UCSD-AML1 (cell line): Measurements from ENCODE around the gene DNAJC3.
"Not testable (repeated sequence)": the region's sequence is repeated elsewhere in the genome, so short reads cannot be mapped to it uniquely, and the experiment has no call there.

ENCODE experiments used
- DNase-seq: peaks from one replicate; lab custom pipeline; 2025; ENCODE audit not compliant: unreplicated experiment; lab: John Stamatoyannopoulos, UW

The DNAJC3 gene

DNA sequence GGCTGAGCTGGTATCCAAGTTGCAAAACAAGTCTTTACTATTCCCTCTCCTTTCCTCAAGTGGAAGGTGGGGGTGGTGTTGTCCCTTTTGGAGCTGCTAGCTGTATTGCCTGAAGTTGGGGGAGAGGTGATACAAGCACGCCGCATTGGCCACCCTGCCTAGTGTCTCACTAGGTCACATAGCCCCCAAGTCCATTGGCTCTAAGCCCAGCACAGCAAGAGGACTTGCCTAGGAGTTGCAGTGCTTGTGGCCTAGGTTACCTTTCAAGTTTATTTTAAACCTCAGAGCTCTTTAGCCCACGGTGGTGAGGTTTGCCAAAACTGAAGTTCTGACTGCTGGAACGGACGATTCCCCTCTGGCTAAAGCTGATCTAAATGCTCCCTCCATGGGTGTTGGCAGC lies 5.3 kb upstream of the DNAJC3 start:
- DNase-seq = no peak

DNA sequence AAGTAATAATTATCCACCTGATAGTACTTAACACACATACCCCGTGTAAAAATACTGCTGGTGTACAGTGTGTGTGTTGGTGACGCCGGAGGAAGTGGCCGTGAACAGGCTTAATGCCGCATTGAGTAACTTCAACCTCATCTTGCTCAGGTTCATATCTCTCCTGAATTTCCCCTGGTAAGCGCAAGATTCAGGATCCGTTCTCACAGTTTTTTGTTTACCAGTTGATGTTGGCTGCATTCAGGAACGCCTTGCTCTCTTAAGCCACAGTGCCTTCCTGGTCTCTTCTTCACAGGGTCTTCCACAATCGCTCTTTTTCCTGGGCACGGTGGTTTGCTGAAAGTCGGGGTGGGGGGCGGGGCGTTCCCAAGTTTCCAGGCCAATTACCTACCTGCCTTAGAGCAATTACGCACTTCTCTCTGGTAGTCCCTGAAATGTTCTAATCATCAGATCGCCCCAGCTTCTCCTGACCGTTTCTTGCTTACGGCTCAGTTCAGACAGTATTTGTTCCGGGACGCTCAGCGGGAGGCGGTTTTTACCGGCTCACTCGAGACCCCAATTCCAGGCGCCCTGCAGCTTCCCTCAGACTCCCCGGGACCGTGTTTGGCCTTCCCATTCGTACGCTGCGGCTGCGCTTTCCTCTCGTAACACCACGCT lies 706 bp upstream of the DNAJC3 start:
- peak; percentile 58 for DNase-seq

DNA sequence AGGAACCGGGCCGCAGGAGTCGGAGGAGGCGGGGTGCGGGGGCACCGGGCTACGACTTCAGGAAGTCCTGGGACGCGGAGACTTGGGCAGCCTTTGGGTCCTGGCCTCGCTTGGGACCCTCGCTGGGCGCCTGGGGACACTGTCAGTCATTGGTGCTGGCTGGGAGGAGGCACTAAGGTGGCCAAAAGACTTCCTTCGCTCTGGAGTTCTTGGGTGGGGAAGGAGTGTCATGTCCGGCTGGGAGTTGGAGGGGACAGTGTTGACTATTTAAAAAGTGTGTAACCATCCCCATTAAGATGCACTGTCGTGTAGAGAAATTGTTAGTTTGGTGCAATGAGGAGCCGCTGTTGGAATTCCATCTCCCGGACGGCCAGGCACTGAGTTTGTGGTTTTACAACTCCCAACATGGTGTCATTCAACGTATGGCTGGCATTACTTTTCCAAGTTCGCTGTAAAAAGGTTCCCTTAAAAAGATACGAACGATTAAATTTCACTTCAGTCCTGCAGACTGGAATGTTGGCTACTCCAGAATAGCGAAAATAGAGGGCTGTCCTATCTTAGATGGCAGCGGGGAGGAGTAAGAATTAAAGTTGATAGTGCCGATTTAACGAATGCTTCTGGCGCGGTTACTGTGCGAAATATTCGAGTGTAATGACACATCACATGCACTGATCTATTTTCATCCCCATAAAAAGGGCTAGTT lies 776 bp downstream of the DNAJC3 start:
- no peak for DNase-seq

DNA sequence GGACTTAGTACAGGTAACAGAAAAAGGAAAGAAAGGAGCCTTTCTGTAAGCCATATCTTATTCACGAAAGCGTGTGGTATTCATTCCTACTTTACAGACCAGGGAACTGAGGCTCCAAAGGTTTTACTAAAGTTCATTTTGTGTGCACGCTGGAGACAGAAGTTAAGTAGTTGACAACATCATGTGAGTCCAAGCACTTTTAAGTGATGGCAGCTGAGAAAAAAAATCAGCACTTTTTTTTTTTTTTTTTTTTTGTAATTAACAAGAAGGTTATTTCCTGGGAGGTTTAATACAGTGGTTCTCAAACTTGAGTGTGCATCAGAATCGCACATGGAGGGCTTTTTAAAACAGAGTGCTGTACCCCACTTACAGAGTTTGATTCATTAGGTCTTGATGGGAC lies 2.0 kb downstream of the DNAJC3 start:
- no peak for DNase-seq

DNA sequence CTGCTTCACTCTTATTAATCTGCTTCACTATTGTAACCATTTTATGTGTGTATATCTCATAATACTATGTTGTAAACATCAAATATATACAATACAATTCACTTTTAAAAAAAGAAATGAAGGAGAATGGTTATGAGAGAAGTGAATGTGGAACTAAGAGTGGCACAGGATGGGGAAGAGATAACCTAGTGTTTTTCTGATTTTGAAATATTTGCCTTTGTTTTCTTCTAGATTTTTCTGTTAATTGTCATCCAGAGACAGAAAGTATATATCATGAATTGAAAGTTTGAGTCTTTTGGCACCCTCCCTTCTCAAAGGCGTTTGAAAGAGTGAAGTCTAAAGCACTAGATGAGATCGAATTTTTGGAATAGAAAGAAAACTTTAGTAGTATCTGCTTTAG lies 2.8 kb downstream of the DNAJC3 start:
- DNase-seq = no peak

DNA sequence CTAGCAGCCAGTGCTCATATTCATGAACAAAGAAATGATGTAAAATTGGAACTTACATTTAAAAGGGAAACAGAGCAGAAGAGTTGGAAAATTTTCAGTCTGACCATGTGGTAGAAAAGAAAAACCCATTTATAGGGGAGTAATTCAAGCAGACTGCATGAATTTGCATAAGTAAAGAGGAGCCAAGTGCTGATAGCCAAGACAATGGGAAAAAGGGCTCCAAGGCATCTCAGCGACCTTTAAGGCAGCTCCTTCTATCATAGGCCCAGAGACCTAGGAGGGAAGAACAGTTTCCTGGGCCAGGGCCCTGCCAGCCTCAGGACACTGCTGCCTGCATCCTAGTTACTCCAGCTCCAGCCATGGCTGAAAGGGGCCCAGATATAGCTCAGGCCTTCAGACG lies 7.5 kb downstream of the DNAJC3 start:
- DNase-seq = no peak

DNA sequence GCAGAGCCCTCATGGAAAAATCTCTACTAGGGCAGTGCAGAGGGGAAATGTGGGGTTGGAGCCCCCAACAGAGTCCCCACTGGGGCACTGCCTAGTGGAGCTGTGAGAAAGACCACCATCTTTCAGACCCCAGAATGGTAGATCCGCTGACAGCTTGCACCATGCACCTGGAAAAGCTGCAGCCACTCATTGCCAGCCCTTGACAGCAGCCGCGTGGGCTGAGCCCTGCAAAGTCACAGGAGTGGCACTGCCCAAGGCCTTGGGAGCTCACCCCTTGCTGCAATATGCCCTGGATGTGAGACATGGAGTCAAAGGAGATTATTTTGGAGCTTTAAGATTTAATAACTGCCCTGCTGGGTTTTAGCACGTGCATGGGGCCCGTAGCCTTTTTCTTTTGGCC lies 8.0 kb downstream of the DNAJC3 start:
- not testable (repeated sequence) for DNase-seq

DNA sequence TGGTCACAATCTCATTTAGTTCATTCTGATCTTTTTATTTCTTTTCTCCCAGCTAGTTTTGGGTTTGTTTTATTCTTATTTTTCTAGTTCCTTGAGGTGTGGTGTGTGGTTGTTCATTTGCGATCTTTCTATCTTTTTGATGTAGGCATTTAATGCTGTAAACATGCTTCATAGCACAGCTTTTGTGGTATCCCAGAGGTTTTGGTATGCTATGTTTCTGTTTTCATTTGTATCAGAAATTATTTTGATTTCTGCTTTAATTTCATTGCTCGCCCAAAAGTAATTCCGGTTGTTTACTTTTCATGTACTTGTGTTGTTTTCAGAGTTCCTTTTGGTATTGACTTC lies 12.6 kb downstream of the DNAJC3 start:
- no peak for DNase-seq

DNA sequence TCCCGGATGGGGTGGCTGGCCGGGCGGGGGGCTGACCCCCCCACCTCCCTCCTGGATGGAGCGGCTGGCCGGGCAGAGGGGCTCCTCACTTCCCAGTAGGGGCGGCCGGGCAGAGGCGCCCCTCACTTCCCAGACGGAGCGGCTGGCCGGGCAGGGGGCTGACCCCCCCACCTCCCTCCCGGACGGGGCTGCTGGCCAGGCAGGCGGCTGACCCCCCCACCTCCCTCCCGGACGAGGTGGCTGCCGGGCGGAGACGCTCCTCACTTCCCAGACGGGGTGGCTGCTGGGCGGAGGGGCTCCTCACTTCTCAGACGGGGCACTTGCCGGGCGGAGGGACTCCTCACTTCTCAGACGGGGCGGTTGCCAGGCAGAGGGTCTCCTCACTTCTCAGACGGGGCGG lies 14.0 kb downstream of the DNAJC3 start:
- not testable (repeated sequence) for DNase-seq

DNA sequence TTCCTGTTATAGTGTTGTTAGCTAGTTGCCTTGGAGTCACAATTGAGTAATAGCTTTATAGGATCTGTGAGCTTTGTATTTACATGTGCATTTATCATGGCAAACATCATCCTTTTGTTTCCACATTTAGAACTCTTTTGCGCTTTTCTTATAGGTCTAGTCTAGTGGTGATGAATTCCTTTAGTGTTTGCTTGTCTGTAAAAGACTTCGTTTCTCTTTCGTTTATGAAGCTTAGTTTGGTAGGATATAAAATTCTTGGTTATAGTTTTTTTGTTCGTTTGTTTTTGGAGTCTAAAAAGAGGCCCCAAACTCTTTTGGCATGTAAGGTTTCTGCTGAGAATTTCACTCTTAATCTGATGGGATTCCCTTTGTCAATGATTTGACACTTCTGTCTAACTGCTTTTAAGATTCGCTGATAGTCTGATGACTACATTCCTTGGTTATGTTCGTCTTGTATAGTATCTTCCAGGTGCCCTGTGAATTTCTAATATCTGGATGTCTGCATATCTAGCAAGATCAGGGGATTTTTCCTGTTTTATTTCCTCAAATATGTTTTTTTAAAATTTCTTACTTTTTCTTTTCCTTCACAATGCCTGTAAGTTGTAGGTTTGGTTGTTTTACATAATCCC lies 20.2 kb downstream of the DNAJC3 start:
- no peak for DNase-seq

DNA sequence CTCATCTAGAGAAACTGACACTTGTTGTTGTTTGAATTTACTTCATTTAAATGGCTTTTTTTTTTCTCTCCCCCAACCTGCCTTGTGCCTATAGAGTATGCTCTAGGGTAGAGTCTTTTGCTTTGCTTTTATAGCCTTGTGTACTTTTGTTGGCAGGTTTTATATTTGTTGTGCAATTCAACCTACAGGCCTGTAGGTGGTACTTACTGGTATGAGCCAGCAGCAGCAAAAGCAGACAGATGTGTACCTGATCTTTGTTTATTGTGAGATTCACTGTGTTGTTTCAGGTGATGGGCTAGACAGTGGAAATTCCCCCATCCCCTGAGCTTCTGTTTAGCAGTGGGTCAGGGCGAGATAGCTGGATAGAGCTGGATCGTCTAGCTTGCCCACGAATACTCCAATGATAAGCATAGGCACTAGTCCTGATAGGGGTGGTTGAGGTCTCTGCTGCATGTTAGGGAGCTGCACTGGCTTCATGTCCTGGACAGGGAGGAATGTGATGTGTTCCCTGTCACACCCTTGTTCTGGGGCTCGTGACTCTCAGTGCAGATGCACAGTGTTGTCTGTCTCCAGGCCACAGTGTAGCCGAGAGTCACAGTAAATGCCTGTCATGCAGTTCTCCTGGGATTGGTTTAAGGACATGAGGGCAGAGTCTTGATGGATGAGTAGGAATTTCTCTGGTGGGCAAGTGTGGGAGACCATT lies 21.3 kb downstream of the DNAJC3 start:
- no peak for DNase-seq

DNA sequence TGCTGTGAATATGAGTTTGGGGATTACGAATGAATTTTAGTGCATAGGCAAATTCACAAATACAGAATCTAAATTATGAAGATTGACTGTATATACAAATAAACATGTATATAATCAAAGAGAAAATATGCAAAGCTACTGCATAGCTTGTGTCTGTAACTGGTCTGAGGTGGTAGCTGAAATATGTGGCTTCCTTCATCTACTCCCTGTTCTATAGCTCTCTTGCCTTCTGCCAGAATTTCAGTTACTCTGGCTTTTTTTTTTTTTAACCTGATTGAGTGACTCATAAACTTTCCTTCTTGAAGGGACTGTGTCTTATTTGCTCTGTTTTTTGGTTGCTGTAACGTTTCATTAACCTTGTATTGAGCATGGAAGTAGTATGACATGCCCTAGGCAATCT lies 26.6 kb downstream of the DNAJC3 start:
- no peak for DNase-seq

DNA sequence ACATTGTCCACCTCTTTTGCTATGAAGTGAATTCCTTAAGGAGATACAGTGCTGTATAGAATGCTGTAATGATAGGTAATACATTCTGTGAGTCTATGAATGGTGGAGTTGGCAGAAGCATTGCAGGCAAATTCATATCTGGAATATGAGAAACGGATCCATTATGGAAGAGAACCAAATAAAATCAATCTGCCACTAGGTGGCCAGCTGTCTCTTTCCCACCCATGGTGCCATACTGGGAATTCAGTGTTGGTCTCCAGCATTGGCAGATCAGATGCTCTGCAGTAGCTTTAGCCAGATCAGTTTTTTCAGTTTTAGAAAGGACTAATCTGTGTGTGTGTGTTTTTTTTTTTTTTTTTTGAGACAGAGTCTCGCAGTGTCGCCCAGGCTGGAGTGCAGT lies 27.6 kb downstream of the DNAJC3 start:
- DNase-seq = no peak

DNA sequence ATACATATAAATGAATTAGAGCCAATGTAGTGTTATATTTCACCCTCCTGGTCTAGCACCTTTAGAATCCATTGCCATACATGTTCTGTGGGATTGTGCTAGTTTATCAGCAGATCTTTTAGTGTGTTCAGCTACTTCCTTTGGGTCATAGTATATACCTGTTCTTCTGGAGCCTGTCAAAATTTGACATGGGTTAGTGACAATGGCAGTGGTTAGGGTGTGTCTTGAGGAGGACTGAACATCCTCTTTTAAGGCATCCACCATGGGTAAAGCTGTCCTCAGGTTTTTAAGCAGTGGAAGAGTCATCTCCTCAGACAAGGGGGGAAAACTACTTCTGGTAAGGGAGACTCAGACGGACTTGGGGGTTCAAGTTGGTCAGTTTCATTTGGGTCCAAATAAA lies 29.4 kb downstream of the DNAJC3 start:
- DNase-seq = no peak

DNA sequence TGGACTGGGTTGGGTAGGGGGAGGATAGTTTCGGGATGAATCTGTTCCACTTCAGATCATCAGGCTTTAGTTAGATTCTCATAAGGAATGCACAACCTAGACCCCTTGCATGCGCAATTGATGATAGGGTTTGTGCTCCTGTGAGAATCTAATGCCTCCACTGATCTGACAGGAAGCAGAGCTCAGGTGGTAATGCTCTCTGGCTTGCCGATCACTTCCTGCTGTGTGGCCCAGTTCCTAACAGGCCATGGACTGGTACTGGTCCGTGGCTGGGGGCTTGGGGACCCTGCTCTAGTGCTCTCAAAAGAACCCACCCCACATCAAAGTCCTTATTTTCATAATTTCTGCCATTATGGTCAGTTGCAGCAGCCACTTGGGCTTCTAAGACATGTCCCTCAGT lies 30.1 kb downstream of the DNAJC3 start:
- no peak for DNase-seq

DNA sequence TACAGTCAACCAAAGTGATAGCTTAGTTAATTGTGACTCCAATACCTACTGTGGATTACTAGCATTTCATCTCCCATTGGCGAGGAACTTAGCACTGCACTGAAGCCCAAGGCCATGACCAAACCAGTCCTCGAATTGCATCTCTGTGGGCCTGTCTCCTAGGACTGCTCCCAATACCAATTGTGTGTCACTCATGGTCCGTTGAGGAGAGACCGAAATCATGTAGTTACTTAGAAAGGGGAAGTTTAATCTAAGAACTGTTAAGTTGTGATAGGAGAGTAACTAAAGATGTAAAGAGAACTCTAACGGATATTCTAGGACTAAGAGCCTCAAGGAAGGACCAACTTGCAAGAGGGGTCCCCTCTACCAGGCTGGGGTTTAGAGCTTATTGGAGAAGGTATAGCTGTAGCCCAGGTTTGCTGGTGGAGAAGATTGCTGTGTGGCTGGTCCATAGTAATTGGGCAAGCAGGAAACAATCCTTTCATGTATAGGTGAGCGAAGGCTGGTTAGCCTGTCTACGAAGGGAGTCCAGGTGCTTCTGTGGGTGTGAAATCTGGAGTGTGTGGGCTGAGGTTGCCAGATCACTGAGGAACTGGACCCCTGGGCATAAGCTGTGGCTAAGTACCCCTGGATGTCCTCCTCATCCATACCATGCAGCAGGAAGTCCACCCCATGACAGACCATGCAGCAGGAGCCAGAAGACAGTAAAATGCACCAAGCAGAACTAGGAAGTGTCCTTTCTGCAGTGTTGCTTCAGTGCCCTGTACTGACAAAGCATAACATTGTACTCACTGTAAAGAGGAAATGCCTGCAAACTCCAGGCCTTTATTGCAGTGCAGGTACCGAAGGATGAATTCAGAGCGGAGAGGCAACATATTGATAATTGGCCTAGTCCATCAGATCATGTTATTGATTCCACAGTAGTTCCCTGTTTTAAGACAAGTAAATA lies 30.8 kb downstream of the DNAJC3 start:
- peak; percentile 21 for DNase-seq

DNA sequence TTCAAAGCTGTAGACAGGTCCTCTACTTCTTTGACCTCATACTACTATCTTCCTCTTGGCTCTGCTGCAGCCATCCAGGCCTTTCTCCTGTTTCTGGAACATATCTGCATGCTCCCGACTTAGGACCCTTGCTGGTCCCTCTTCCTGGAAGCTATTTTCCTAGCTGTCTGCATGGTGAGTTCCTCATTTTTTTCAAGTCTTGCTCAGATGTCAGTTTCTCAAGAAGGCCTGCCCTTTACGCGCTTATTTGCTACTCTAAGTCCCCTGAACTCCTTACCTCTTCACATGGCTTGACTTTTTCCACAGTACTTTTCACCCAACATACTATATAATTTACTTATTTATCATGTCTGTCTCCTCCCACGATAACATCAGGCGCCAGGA lies 31.4 kb downstream of the DNAJC3 start:
- DNase-seq = no peak

DNA sequence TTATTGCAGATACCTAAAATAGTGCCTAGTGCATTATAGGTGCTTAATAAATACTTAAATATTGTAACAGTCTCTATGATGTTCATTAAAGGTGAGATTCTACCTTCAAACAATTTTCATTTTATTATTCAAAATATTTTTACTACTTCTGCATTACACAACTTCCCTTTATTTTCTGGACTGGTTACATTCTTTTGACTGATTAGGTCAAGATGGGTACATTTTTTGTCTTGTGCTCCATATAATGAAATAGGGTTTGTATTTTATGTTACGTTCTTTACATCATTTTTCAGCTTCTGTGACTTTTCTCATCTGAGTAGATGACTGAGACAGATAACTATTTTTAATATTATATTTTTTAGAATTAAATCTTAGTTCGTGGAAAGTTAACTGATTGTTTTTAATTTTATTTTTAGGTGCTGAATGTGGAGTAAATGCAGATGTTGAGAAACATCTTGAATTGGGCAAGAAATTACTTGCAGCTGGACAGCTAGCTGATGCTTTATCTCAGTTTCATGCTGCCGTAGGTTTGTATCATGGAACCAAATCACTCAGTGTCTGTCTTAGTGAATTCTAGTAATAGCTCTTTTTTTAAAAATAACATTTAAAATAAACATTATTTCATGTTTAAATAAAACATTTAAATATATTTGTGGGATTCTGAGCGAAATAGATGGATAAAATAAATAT lies 32.0 kb downstream of the DNAJC3 start:
- DNase-seq = no peak

DNA sequence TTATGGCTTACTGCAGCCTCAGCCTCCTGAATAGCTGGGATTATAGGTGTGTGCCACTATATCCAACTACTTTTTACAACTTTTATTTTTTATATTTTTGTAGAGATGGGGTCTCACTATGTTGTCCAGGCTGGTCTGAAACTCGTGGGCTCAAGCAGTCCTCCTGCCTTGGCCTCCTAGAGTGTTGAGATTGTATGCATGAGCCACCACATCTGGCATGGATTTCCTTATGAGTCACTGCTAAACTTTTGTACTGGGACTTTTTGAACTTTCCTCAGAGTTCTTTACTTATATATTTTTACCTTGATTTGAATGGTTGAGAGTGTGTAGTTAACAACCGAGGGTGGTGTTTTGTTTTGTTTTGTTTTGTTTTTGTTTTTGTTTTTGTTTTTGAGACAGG lies 33.4 kb downstream of the DNAJC3 start:
- DNase-seq = no peak

DNA sequence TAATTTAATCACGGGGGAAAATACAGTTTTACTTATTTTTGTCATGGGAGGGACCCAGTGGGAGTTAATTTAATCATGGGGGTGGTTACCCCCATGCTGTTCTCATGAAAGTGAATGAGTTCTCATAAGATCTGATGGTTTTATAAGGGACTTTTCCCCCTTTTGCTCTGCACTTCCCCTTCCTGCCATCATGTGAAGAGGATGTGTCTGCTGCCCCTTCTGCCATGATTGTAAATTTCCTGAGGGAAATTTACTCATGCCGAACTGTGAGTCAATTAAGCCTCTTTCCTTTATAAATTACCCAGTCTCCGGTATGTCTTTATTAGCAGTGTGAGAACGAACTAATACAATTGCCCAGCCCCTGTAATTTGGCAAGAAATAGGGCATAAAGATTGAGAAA lies 35.9 kb downstream of the DNAJC3 start:
- DNase-seq = not testable (repeated sequence)
